ENCODE results near the gene TIMM23. TPM values are rescaled to one million over a fixed set of nuclear protein-coding genes. Genes with fewer than 3 reads are reported as not detected.

Gene TIMM23
- polyA plus RNA-seq, 6 donors from 2014 or later, result 45.0 to 60.0 (median 53.9) TPM

Other genes with a start within 250 kb of the TIMM23 start
- gene WASHC2C, start 245.2 kb upstream of the TIMM23 start, polyA plus RNA-seq (ENCODE audit: low read depth in 6 of 6), result 10 to 100 TPM in 5 of 6 donors, 1 to 10 TPM in 1; 7.1 to 42.2 (median 19.6) TPM
- gene AGAP4, start 125.0 kb upstream of the TIMM23 start, polyA plus RNA-seq (ENCODE audit: low read depth in 6 of 6), result 1 to 10 TPM in 2 of 6 donors, under 1 TPM in 3, not detected in 1; 0.18 to 3.4 (median 0.99) TPM
- 100 to 1,000 TPM; 145 to 251 (median 154) TPM for gene NCOA4, start 58.1 kb downstream of the TIMM23 start, polyA plus RNA-seq (ENCODE audit: low read depth in 6 of 6)
- gene MSMB, start 73.8 kb downstream of the TIMM23 start, polyA plus RNA-seq (ENCODE audit: low read depth in 6 of 6), result not detected

Measured in naive B cell (primary cell).